ENCODE measurements around the gene ARAP3.
"Not testable (repeated sequence)": the region's sequence is repeated elsewhere in the genome, so short reads cannot be mapped to it uniquely, and the experiment has no call there.

Gene ARAP3

DNA sequence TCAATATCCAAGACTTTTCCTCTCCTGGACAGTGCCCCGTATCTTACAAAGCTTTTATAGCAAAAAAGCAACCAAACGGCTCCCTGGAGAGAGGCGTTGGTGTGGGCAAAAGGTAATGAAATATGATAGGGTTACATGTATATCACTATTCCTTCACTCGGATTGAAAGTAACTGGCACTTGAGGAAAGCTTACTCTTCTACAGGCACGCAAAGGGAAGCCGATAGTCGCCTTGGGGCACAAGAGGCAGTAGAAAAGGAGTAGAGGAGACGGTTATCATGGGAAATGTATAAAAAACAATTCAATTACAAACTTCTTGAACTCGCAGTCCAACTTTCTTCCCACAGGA lies 64.4 kb downstream of the ARAP3 start:
- DNase-seq (ENCODE audit: low read depth in 2 of 2), result no peak

- DNase-seq (ENCODE audit: low read depth in 2 of 2), result no peak
Observed at GRCh38 chr5:141617128-141617527, 64.9 kb downstream of the ARAP3 start.

DNA sequence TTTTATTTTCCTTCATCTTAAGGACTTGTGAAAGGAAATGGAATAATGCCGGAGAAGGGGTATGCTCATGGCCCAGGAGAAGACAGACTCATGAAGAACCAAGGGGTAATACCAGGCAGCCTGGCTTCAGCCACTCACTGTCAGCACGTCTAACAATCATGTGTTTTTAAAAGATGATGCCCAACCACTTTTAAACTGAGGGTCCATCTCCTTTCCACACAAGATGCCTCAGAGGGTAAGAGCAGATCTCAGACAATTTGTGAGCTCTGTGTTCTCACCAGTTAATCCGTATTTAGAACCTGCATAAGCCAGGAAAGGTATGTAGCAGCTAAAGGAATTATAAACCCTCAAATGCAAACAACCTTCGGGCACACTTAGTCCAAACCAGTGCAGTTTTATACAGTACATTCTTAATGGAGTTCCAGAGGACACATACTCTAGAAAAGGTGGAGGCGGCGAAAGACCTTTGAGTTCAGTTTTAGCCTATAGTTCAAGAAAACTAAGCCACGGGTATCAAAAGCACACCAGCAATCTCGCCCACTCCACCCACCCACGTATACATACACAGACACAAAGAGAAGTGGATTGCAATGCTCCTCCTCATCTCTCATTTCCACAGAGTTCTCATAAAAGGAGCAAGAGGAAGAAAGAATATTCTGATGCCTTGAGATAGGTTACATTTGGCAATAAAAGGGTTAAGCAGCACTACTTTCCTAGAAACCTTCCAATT lies 65.9 kb downstream of the ARAP3 start:
- DNase-seq (ENCODE audit: low read depth in 2 of 2), result no peak

DNA sequence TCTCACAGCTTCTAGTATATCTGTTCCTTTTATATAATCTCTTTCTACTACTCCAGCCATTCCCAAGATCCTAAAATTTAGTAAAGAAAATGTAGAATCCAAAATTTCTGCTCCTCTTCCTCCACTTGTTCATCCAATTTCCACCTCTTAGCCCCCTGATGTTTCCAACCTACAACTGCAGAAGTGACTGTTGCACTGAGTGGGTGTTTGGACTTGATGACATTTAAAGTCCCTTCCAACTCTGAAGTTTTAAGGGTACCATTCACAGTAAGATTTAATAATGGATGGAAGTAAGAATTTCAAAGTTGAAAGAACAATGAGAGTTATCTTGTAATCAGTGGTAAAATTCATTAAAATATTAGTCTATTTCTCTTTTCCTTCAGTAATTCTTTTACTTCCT lies 68.7 kb downstream of the ARAP3 start:
- no peak for DNase-seq (ENCODE audit: low read depth in 2 of 2)

GRCh38 chr5:141611289-141611688 lies 70.7 kb downstream of the ARAP3 start:
- no peak for DNase-seq (ENCODE audit: low read depth in 2 of 2)

- DNase-seq (ENCODE audit: low read depth in 2 of 2), result not testable (repeated sequence)
Observed at GRCh38 chr5:141609921-141610320, 72.1 kb downstream of the ARAP3 start.

GRCh38 chr5:141609044-141609443 lies 73.0 kb downstream of the ARAP3 start:
- DNase-seq (ENCODE audit: low read depth in 2 of 2), result no peak

- no peak for DNase-seq (ENCODE audit: low read depth in 2 of 2)
Observed at GRCh38 chr5:141608557-141608956, 73.5 kb downstream of the ARAP3 start.

- no peak for DNase-seq (ENCODE audit: low read depth in 2 of 2)
Observed at GRCh38 chr5:141608046-141608445, 74.0 kb downstream of the ARAP3 start.

- peak; percentile 49 to 51 for DNase-seq (ENCODE audit: low read depth in 2 of 2)
Observed at GRCh38 chr5:141605523-141606277, 76.3 kb downstream of the ARAP3 start.

- no peak for DNase-seq (ENCODE audit: low read depth in 2 of 2)
Observed at GRCh38 chr5:141603923-141604717, 77.9 kb downstream of the ARAP3 start.

Measured in stimulated activated CD4-positive, alpha-beta T cell treated with anti-CD3 and anti-CD28 coated beads, Interleukin-15, amount 100 ng/mL, for 48 hours (primary cell).